Type B pancreatic cell (in vitro differentiated cells): ENCODE data around the gene SLC35F6. TPM values are rescaled to one million over a fixed set of nuclear protein-coding genes. Genes with fewer than 3 reads are reported as not detected.

Experiments used
- DNase-seq: peaks from one replicate; pipeline ENCODE4 v3.0.0; 2021; ENCODE audit warnings: mixed read lengths; ENCODE audit not compliant: unreplicated experiment; ENCODE audit errors: extremely low spot score
- H3K27ac Mint-ChIP-seq: 2 replicates; pipeline ENCODE4 v1.8.0; 2021; ENCODE audit warnings: mild to moderate bottlenecking, mixed read lengths
- H3K27me3 Mint-ChIP-seq: 2 replicates; pipeline ENCODE4 v1.8.0; 2021; ENCODE audit warnings: mixed read lengths
- H3K36me3 Mint-ChIP-seq: 2 replicates; pipeline ENCODE4 v1.8.0; 2021; ENCODE audit warnings: mixed read lengths
- H3K4me1 Mint-ChIP-seq: one replicate; pipeline ENCODE4 v1.8.0; 2021; ENCODE audit warnings: mixed read lengths; ENCODE audit not compliant: unreplicated experiment
- H3K4me3 Mint-ChIP-seq: 2 replicates; pipeline ENCODE4 v1.8.0; 2021; ENCODE audit warnings: mild to moderate bottlenecking, mixed read lengths
- H3K9me3 Mint-ChIP-seq: 2 replicates; pipeline ENCODE4 v1.8.0; 2021; ENCODE audit warnings: mixed read lengths
- CTCF ChIP-seq: fragments of 200-600 bp; sonication (generic); conservative IDR thresholded peaks from 2 replicates; pipeline ENCODE4 v1.5.0; 2021; ENCODE audit warnings: antibody characterized with exemption, mild to moderate bottlenecking
- total RNA-seq: library from RNA; stranded (reverse); gene quantifications from 2 replicates; pipeline ENCODE4 v1.2.1, GENCODE V29; 2021; ENCODE audit warnings: low replicate concordance

Gene SLC35F6
- total RNA-seq, 1 donor from 2014 or later, result 28.5 TPM

GRCh38 chr2:26733413-26733812 lies 30.7 kb upstream of the SLC35F6 start:
- Mint-ChIP-seq H3K36me3 (no peaks in the 10 kb centered on the region), H3K27ac (no peak overlapping the region)
- DNase-seq, result no peak

GRCh38 chr2:26735097-26735496 lies 29.0 kb upstream of the SLC35F6 start:
- no peak for TF ChIP-seq CTCF
- DNase-seq, result no peak
- Mint-ChIP-seq H3K27ac (no peak overlapping the region), H3K4me3 (no peak overlapping the region), H3K36me3 (no peaks in the 10 kb centered on the region), H3K9me3 (no peaks in the 10 kb centered on the region), H3K4me1 (no peaks in the 10 kb centered on the region), H3K27me3 (no peaks in the 10 kb centered on the region)

More at GRCh38 chr2:26733413-26733812, 30.7 kb upstream of the SLC35F6 start:
- no peak for TF ChIP-seq CTCF
- H3K9me3 Mint-ChIP-seq, result no peaks in the 10 kb centered on the region
- H3K27me3 Mint-ChIP-seq, result no peaks in the 10 kb centered on the region
- H3K4me1 Mint-ChIP-seq, result no peaks in the 10 kb centered on the region
- no peak overlapping the region for H3K4me3 Mint-ChIP-seq

GRCh38 chr2:26735883-26736588 lies 28.0 kb upstream of the SLC35F6 start:
- Mint-ChIP-seq H3K4me3 (no peak overlapping the region), H3K4me1 (peaks cover 5% of the 10 kb centered on the region), H3K36me3 (no peaks in the 10 kb centered on the region), H3K9me3 (no peaks in the 10 kb centered on the region), H3K27ac (no peak overlapping the region), H3K27me3 (no peaks in the 10 kb centered on the region)
- TF ChIP-seq CTCF, result no peak
- DNase-seq, result no peak

- no peaks in the 10 kb centered on the region for H3K36me3 Mint-ChIP-seq
- H3K27ac Mint-ChIP-seq, result no peak overlapping the region
- H3K4me1 Mint-ChIP-seq, result peaks cover 8% of the 10 kb centered on the region
- H3K27me3 Mint-ChIP-seq, result no peaks in the 10 kb centered on the region
- no peak for TF ChIP-seq CTCF
- H3K4me3 Mint-ChIP-seq, result no peak overlapping the region
- no peaks in the 10 kb centered on the region for H3K9me3 Mint-ChIP-seq
- DNase-seq, result no peak
Measured at GRCh38 chr2:26737221-26737620, 26.9 kb upstream of the SLC35F6 start.

- Mint-ChIP-seq H3K36me3 (no peaks in the 10 kb centered on the region), H3K9me3 (no peaks in the 10 kb centered on the region), H3K4me1 (peaks cover 8% of the 10 kb centered on the region), H3K27ac (no peak overlapping the region), H3K4me3 (no peak overlapping the region), H3K27me3 (no peaks in the 10 kb centered on the region)
- DNase-seq, result no peak
- TF ChIP-seq CTCF, result no peak
Measured at GRCh38 chr2:26738481-26738880, 25.6 kb upstream of the SLC35F6 start.
